Dendritic cell treated with granulocyte-macrophage colony-stimulating factor and Interleukin-4, amounts not matched to agents 40 ng/mL and 50 ng/mL, for 4 days (primary cell): ENCODE data around the gene LPCAT2.

Experiments
- H3K27ac Mint-ChIP-seq: one replicate; pipeline ENCODE4 v1.8.0; 2022; ENCODE audit warnings: mild to moderate bottlenecking, mixed read lengths
- H3K27me3 Mint-ChIP-seq: one replicate; pipeline ENCODE4 v1.8.0; 2022; ENCODE audit warnings: mild to moderate bottlenecking, mixed read lengths
- H3K36me3 Mint-ChIP-seq: one replicate; pipeline ENCODE4 v1.8.0; 2022; ENCODE audit warnings: low read depth, mixed read lengths
- H3K4me1 Mint-ChIP-seq: one replicate; pipeline ENCODE4 v1.8.0; 2022; ENCODE audit warnings: low read depth, mixed read lengths
- H3K4me3 Mint-ChIP-seq: one replicate; pipeline ENCODE4 v1.8.0; 2022; ENCODE audit warnings: mild to moderate bottlenecking, moderate library complexity, mixed read lengths
- H3K9me3 Mint-ChIP-seq: one replicate; pipeline ENCODE4 v1.8.0; 2022; ENCODE audit warnings: mixed read lengths
- intact Hi-C: fragments of 100-400 bp; cut with micrococcal nuclease; formaldehyde crosslinking; loops from one replicate; pipeline ENCODE4 v1.15.0; 2022

LPCAT2 gene

GRCh38 chr16:55508941-55509931 lies at the start of gene LPCAT2:
Gene LPCAT2, plus strand, starts transcription at chr16:55509072. Its CDS starts 110 bp downstream, at chr16:55509182.
- Mint-ChIP-seq H3K27me3 (no peaks in the 10 kb centered on the region), H3K36me3 (peaks cover 32% of the 10 kb centered on the region), H3K9me3 (peaks cover 19% of the 10 kb centered on the region), H3K27ac (peak within 1 kb of the TSS; percentile 91), H3K4me1 (peaks cover 51% of the 10 kb centered on the region), H3K4me3 (peak within 1 kb of the TSS; percentile 98)
- intact Hi-C loops: loop anchor here (2.0 kb wide), 1 partner anchor 26 kb away; no protein-coding TSS in a partner anchor

- no peak overlapping the region for H3K4me3 Mint-ChIP-seq
- intact Hi-C loops: no loop called here
- H3K27ac Mint-ChIP-seq: no peak overlapping the region
- H3K36me3 Mint-ChIP-seq: no peaks in the 10 kb centered on the region
- peaks cover 3% of the 10 kb centered on the region for H3K27me3 Mint-ChIP-seq
- H3K9me3 Mint-ChIP-seq: no peaks in the 10 kb centered on the region
- no peaks in the 10 kb centered on the region for H3K4me1 Mint-ChIP-seq
Measured at GRCh38 chr16:55462241-55462640, 46.6 kb upstream of the LPCAT2 start.

DNA sequence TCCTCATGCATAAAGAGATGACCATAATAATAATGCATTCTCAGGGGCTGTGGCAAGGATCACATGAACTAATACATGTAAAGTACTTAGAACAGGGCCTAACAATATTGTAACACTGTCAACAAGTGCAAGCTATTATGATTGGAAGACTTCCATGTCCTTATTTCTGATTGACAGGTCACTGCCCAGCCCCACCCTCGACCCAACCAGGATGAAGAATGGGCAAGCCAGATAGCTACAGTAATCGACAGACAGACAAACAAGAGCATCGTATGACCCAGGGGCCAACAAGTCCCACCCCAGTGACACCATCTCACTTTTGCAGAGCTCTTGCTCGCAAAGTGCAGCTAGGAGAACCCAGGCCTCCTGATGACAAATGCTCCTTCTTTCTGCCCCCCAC lies 44.5 kb upstream of the LPCAT2 start:
- H3K36me3 Mint-ChIP-seq: no peaks in the 10 kb centered on the region
- peaks cover 5% of the 10 kb centered on the region for H3K4me1 Mint-ChIP-seq
- H3K9me3 Mint-ChIP-seq: no peaks in the 10 kb centered on the region
- peaks cover 3% of the 10 kb centered on the region for H3K27me3 Mint-ChIP-seq
- no peak overlapping the region for H3K27ac Mint-ChIP-seq
- intact Hi-C loops: loop anchor here (2.0 kb wide), 1 partner anchor 30 kb away; no protein-coding TSS in a partner anchor
- no peak overlapping the region for H3K4me3 Mint-ChIP-seq

GRCh38 chr16:55465077-55465896 lies 43.6 kb upstream of the LPCAT2 start:
- peaks cover 5% of the 10 kb centered on the region for H3K4me1 Mint-ChIP-seq
- intact Hi-C loops: loop anchor here (1.0 to 5.0 kb wide), 4 partner anchors 30 to 377 kb away; no protein-coding TSS in a partner anchor
- peaks cover 3% of the 10 kb centered on the region for H3K27me3 Mint-ChIP-seq
- H3K9me3 Mint-ChIP-seq: no peaks in the 10 kb centered on the region
- H3K36me3 Mint-ChIP-seq: no peaks in the 10 kb centered on the region
- H3K4me3 Mint-ChIP-seq: no peak overlapping the region
- H3K27ac Mint-ChIP-seq: no peak overlapping the region

DNA sequence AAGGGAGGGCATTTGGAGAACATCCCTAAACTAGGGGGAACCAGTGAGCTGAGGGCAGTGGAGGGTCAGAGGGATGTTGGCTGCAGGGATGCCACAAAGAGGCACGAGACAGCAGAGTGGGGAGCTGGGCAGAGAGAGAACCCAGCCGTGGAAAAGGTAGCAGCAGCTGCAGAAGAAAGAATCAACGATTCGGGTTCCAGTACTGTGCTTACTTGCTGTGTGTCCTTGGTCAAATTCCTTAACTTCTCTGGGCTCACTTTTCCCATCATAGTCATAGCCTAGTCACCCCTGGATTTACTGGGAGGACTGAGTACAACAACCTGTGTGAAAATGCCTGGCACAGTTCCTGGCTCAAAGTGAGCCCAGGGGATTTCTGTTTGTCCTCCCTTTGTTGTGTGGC lies 42.7 kb upstream of the LPCAT2 start:
- no peaks in the 10 kb centered on the region for H3K9me3 Mint-ChIP-seq
- no peak overlapping the region for H3K4me3 Mint-ChIP-seq
- intact Hi-C loops: loop anchor here (5.0 kb wide), 1 partner anchor 376 kb away; no protein-coding TSS in a partner anchor
- H3K27me3 Mint-ChIP-seq: peaks cover 3% of the 10 kb centered on the region
- no peaks in the 10 kb centered on the region for H3K36me3 Mint-ChIP-seq
- H3K4me1 Mint-ChIP-seq: peaks cover 8% of the 10 kb centered on the region
- H3K27ac Mint-ChIP-seq: no peak overlapping the region

GRCh38 chr16:55467898-55468297 lies 41.0 kb upstream of the LPCAT2 start:
- peaks cover 3% of the 10 kb centered on the region for H3K27me3 Mint-ChIP-seq
- no peak overlapping the region for H3K4me3 Mint-ChIP-seq
- intact Hi-C loops: loop anchor here (5.0 kb wide), 1 partner anchor 374 kb away; no protein-coding TSS in a partner anchor
- no peaks in the 10 kb centered on the region for H3K36me3 Mint-ChIP-seq
- H3K9me3 Mint-ChIP-seq: no peaks in the 10 kb centered on the region
- H3K4me1 Mint-ChIP-seq: peaks cover 12% of the 10 kb centered on the region
- H3K27ac Mint-ChIP-seq: no peak overlapping the region

DNA sequence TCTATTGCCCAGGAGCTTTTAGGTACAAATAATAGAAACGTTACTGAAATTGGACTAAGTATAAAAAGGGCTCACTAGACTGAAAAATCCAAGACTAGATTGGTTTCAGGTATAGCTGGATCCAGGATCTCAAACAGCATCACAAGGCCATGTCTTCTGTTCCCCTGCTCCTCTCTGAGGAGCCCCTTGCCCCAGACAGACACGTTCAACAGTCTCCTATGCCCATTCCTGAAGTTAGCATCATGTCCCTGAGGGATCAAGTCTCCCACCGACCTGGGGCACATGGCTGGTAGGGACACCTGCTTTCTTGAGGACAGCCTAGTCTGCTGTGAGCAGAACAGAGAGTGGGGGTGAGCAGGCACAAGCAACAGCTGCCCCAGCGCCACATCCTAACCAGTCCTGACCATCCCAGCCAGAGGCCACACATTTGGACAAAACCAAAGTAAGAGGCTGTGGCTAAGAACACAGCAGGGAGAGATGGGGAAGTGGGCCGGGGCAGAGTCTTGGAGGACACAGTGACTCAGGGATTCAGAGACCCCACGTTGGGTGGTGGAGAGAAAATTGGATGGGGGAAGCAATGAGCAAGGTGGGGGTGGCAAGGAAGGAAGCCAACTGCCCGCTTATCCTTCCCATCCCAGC lies 40.4 kb upstream of the LPCAT2 start:
- H3K4me3 Mint-ChIP-seq: no peak overlapping the region
- no peaks in the 10 kb centered on the region for H3K9me3 Mint-ChIP-seq
- no peaks in the 10 kb centered on the region for H3K36me3 Mint-ChIP-seq
- H3K4me1 Mint-ChIP-seq: peaks cover 12% of the 10 kb centered on the region
- H3K27me3 Mint-ChIP-seq: peaks cover 3% of the 10 kb centered on the region
- intact Hi-C loops: loop anchor here (5.0 kb wide), 1 partner anchor 374 kb away; no protein-coding TSS in a partner anchor
- no peak overlapping the region for H3K27ac Mint-ChIP-seq

DNA sequence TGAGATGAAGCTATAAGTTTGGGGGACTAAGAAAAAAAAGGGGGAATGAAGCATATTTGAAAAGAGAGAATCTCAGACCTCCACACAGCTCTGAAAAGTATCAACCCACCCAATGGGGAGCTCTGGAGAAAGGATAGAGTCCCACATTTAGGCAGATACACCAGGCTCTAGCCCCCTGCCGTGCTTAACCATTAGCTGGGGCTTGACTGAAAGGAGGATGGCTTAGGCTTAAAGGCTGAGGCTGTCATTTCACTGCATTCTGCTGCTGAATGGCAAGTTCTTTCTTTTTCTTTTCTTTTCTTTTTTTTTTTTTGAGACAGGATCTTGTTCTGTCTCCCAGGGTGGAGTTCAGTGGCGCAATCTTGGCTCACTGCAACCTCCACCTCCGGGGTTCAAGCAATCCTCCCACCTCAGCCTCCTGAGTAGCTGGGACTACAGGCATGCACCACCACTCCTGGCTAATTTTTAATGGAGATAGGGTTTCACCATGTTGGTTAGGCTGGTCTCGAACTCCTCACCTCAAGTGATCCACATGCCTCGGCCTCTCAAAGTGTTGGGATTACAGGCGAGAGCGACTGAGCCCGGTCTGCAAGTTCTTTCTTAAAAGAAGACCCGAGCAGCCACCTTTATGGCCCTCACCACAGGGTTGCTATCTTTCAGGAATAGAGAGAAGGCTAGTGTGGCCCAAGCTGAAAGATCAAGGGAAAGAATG lies 38.9 kb upstream of the LPCAT2 start:
- H3K4me1 Mint-ChIP-seq: peaks cover 12% of the 10 kb centered on the region
- H3K27ac Mint-ChIP-seq: no peak overlapping the region
- intact Hi-C loops: loop anchor here (5.0 kb wide), 1 partner anchor 372 kb away; no protein-coding TSS in a partner anchor
- H3K9me3 Mint-ChIP-seq: no peaks in the 10 kb centered on the region
- peaks cover 3% of the 10 kb centered on the region for H3K27me3 Mint-ChIP-seq
- no peak overlapping the region for H3K4me3 Mint-ChIP-seq
- no peaks in the 10 kb centered on the region for H3K36me3 Mint-ChIP-seq

GRCh38 chr16:55470533-55471371 lies 38.1 kb upstream of the LPCAT2 start:
- no peak overlapping the region for H3K27ac Mint-ChIP-seq
- H3K27me3 Mint-ChIP-seq: peaks cover 3% of the 10 kb centered on the region
- H3K36me3 Mint-ChIP-seq: no peaks in the 10 kb centered on the region
- peaks cover 12% of the 10 kb centered on the region for H3K4me1 Mint-ChIP-seq
- intact Hi-C loops: no loop called here
- no peak overlapping the region for H3K4me3 Mint-ChIP-seq
- no peaks in the 10 kb centered on the region for H3K9me3 Mint-ChIP-seq

DNA sequence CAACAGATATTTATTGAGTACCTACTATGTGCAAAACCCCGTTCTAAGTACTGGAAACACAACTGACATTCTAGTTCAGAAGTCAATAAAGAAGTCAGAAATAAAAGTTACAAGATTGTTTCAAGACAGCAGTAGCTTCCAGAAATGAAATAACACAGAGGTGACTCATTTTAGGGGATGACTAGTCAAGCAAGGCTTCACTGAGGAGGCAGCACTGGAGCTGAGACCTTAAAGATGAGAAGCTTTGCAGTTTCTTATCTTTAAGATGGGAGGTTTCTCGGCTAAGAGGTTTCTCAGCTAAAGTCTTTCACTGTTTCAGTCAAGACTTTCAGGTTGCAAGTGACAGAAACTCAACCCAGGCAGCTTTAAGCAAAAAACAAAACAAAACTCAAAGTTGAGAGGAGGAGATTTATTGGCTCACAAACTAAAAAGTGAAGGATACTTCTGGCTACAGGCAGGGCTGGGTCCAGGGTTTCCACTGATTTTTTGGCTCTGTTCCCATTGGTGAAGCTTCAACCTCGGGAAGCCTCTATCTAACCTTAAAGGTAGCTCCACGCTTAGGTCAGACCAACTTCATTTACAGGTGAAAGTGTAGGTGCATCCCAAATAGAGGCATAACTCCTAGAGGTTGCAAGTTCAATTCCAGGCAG lies 37.3 kb upstream of the LPCAT2 start:
- Mint-ChIP-seq H3K36me3 (no peaks in the 10 kb centered on the region), H3K27ac (no peak overlapping the region), H3K9me3 (no peaks in the 10 kb centered on the region), H3K4me1 (peaks cover 12% of the 10 kb centered on the region), H3K27me3 (peaks cover 2% of the 10 kb centered on the region), H3K4me3 (no peak overlapping the region)
- intact Hi-C loops: no loop called here

- H3K27ac Mint-ChIP-seq: no peak overlapping the region
- peaks cover 19% of the 10 kb centered on the region for H3K27me3 Mint-ChIP-seq
- no peaks in the 10 kb centered on the region for H3K9me3 Mint-ChIP-seq
- H3K4me3 Mint-ChIP-seq: no peak overlapping the region
- peaks cover 11% of the 10 kb centered on the region for H3K4me1 Mint-ChIP-seq
- H3K36me3 Mint-ChIP-seq: no peaks in the 10 kb centered on the region
- intact Hi-C loops: no loop called here
Measured at GRCh38 chr16:55473587-55473986, 35.3 kb upstream of the LPCAT2 start.

DNA sequence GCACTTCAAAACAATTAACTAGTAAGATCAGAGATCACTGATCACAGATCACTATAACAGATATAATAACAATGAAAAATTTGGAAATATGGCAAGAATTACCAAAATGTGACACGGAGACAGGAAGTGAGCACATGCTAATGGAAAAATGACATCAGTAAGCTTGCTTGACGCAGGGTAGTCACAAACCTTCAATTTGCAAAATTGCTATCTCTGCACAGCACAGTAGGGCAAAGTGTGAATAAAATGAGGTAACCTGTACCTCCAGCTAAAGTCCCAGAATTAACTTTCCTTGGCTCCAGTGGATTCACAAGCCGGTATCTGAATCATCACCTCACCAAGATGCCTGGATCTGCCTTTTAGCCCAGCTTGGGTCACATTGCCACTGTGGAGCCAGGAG lies 34.1 kb upstream of the LPCAT2 start:
- H3K4me1 Mint-ChIP-seq: peaks cover 18% of the 10 kb centered on the region
- no peaks in the 10 kb centered on the region for H3K36me3 Mint-ChIP-seq
- intact Hi-C loops: no loop called here
- no peak overlapping the region for H3K4me3 Mint-ChIP-seq
- H3K27ac Mint-ChIP-seq: no peak overlapping the region
- H3K27me3 Mint-ChIP-seq: peaks cover 28% of the 10 kb centered on the region
- no peaks in the 10 kb centered on the region for H3K9me3 Mint-ChIP-seq
